Stimulated activated naive CD4-positive, alpha-beta T cell (primary cell): ENCODE data around the gene KIR2DL3.
"Not testable (repeated sequence)": the region's sequence is repeated elsewhere in the genome, so short reads cannot be mapped to it uniquely, and the experiment has no call there.

Source experiments
- DNase-seq, 6 experiments: peaks; one replicate each; lab custom pipeline; 2025; lab: John Stamatoyannopoulos, UW

KIR2DL3 gene

GRCh38 chr19:54738306-54738705, at the start of gene KIR2DL3:
Gene KIR2DL3, plus strand, starts transcription at chr19:54738513. Its CDS starts 33 bp downstream, at chr19:54738546.
- DNase-seq = not testable (repeated sequence)

GRCh38 chr19:54691582-54692297, 46.6 kb upstream of the KIR2DL3 start:
- DNase-seq = no peak

- DNase-seq = no peak
These were observed 46.1 kb upstream of the KIR2DL3 start for GRCh38 chr19:54692298-54692615.

GRCh38 chr19:54694648-54695047, 43.7 kb upstream of the KIR2DL3 start:
- DNase-seq = no peak

- no peak for DNase-seq
These were observed 42.2 kb upstream of the KIR2DL3 start for GRCh38 chr19:54696117-54696548.

- no peak for DNase-seq
These were observed 41.5 kb upstream of the KIR2DL3 start for GRCh38 chr19:54696766-54697165.

- DNase-seq = not testable (repeated sequence)
These were observed 40.6 kb upstream of the KIR2DL3 start for GRCh38 chr19:54697716-54698115.

GRCh38 chr19:54704928-54705327, 33.4 kb upstream of the KIR2DL3 start:
- DNase-seq = no peak

- no peak for DNase-seq
These were observed 30.4 kb upstream of the KIR2DL3 start for GRCh38 chr19:54707962-54708361.

- no peak for DNase-seq
These were observed 29.5 kb upstream of the KIR2DL3 start for GRCh38 chr19:54708781-54709180.

- DNase-seq = no peak
These were observed 28.9 kb upstream of the KIR2DL3 start for GRCh38 chr19:54709212-54709948.

GRCh38 chr19:54709956-54710355, 28.4 kb upstream of the KIR2DL3 start:
- DNase-seq = not testable (repeated sequence)

GRCh38 chr19:54724142-54724541, 14.2 kb upstream of the KIR2DL3 start, which contains the start of gene KIR3DL3:
Gene KIR3DL3, plus strand, starts transcription at chr19:54724442. Its CDS starts 55 bp downstream, at chr19:54724497.
- no peak for DNase-seq

- no peak for DNase-seq
These were observed 13.7 kb upstream of the KIR2DL3 start for GRCh38 chr19:54724644-54725043.

GRCh38 chr19:54725321-54725720, 13.0 kb upstream of the KIR2DL3 start:
- DNase-seq = no peak

- no peak for DNase-seq
These were observed 10.8 kb upstream of the KIR2DL3 start for GRCh38 chr19:54727562-54727961.

- DNase-seq = no peak
These were observed 10.1 kb upstream of the KIR2DL3 start for GRCh38 chr19:54728167-54728566.

- no peak for DNase-seq
These were observed 8.7 kb upstream of the KIR2DL3 start for GRCh38 chr19:54729416-54730188.

GRCh38 chr19:54731191-54731590, 7.1 kb upstream of the KIR2DL3 start:
- no peak for DNase-seq

- no peak for DNase-seq
These were observed 402 bp downstream of the KIR2DL3 start for GRCh38 chr19:54738715-54739114.

GRCh38 chr19:54739587-54740497, 1.5 kb downstream of the KIR2DL3 start:
- no peak for DNase-seq

GRCh38 chr19:54741950-54742349, 3.6 kb downstream of the KIR2DL3 start:
- not testable (repeated sequence) for DNase-seq
